Hematopoietic multipotent progenitor cell treated with erythropoietin and hydrocortisone succinate and interleukin-3 and kit ligand, for 4 days (in vitro differentiated cells): ENCODE measurements around the gene HDDC2.

Experiments used
- DNase-seq: peaks from one replicate; pipeline ENCODE4 v3.0.0-alpha.2; 2015

The HDDC2 gene

DNA sequence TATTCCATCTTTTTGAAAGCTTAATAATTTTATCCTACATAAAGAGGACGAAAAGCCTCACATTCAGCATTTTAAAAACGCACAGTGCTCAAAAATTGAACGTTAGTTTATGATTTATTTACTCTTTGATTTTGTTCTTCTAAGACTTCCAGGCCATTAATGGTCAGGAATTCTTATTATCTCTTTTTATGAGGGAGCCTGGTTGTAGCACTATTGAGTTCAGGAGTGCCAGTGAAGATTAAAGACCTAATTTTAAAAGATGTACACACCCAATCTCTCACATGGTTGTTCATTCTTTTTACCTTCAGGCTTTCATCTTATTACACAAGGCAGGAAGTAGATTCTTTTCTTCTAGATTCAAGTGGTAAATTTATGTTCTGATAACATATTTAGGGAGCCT lies 68.6 kb downstream of the HDDC2 start:
- DNase-seq, result no peak

GRCh38 chr6:125232466-125232865 lies 69.3 kb downstream of the HDDC2 start:
- DNase-seq, result no peak

DNA sequence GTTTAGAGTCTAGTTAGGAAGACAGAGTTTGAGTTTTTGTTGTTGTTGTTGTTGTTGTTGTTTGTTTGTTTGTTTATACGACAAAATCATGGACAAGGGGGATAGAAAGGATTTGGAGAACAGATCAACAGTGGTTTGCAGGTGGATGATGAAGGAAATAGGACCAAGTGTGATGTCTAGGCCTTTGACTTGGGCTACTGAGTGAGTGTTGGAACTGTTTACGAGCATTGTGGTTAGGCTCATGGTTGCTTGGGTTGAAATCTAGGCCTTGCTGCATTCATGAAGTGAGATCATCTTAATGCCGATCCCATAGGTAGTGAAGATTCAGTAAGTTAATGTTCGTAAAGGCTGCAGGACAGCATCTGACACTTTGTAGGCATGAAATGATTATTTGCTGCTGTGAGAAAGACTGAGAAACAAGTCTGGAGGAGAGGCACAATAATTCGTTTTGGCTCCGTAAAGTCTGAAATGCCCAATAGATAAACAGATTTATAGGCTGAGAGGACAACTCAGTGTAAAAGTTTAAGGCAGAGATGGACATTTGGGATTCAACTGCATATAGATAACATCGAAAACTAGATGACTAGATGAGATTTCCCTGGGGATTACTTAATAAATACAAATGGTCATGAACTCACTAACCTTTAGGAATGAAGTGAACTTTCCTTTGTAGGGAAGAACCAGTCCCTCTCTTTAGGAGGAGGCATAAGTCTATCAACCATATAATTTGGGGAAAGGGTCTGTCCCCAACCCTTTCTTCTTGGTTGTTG lies 70.0 kb downstream of the HDDC2 start:
- no peak for DNase-seq

DNA sequence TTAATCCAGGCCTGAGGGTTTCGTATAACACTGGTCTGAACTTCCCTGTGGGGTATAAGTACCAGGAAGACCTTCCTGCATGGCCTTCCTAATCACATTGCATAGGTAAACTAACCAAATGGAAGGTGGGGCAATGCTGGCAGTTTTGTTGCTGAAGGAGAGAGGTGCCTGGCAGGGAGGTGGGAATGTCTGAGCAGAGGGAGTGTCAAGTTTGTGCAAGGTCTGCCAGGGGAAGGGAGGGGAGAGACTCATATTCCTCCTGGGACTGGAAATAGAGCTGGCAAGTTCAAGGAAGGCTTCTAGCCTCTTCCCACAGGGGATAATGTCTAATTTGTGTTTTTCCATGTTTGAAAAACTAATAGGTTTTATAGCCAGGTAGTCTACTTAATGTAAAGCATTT lies 70.6 kb downstream of the HDDC2 start:
- no peak for DNase-seq

DNA sequence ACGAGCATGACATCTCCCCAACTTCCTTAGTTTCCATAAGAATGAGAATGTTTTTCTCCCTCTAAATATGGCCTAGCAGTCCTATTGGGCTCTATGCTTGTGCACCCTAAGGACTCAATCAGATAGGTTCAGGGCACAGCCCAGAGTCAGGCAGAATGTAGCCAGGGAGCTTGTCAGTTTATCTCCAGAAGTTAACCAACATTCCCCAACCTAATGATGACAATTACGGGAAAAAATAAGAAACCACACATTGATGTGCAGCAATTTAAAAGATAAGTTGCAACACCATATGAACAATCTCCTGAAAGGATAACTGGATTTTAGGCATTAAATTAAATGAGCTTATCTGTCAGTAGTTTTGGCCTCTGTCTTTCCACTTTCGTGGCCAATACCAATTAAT lies 71.1 kb downstream of the HDDC2 start:
- DNase-seq, result no peak

- DNase-seq, result no peak
Measured at GRCh38 chr6:125228981-125229479, 72.7 kb downstream of the HDDC2 start.

DNA sequence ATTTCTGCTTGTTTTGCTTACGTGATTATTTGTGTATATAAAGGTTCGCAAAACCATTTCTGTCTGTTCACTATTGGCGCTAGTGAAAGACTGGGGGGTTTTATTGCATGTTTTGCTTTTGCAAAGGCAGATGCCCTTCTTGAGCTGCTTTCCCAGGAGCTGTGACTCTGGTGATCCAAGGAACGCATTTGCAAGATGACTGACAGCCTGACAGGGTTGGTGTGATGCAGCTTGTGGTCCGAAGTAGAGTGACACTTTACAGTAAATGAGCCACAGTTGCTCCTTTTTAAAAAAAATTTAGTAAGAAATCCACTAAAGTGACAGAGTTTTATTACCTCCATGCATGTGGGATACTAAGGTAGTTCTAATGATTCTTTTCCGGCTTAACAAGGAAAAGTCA lies 74.5 kb downstream of the HDDC2 start:
- no peak for DNase-seq
